Measurements from ENCODE around the gene EGFR.

DNA sequence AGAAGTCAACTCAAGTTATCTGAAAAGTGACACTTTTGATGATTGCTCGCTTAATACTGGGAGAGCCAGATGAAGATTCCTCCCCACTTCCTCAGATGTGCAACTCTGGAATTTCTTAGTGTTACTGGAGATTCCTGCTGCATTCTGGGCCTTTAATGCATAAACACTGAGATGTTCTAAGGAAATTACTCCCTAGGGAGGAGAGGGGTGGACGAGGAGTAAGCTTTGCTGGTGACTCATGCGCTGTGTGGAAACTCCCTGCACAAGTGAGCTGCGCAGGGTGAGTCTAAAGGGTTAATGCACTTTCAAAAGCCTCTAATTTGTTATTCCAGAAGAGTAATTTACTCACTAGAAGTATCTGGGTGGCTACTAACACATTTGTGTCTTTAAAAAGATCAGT, 46.3 kb downstream of the EGFR start:
- TF ChIP-seq CTCF (IDR thresholded peaks at IDR 0.05; ENCODE audit: low read depth, low read length) (no peak), MYC (IDR thresholded peaks at IDR 0.05; ENCODE audit: low read depth, low read length) (no peak), POLR2A (IDR thresholded peaks at IDR 0.05; ENCODE audit: extremely low read depth, insufficient read length) (no peak)
- TF ChIP-seq, protein P1, sequence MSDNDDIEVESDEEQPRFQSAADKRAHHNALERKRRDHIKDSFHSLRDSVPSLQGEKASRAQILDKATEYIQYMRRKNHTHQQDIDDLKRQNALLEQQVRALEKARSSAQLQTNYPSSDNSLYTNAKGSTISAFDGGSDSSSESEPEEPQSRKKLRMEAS (IDR thresholded peaks at IDR 0.05; ENCODE audit: low read depth, low read length): no peak
